SK-MEL-5 (cell line): ENCODE measurements around the gene S100G. TPM values are rescaled to one million over a fixed set of nuclear protein-coding genes. Genes with fewer than 3 reads are reported as not detected.

Source experiments
- DNase-seq: peaks from one replicate; pipeline ENCODE4 v3.0.0-alpha.2; 2016; ENCODE audit warnings: low read depth, low spot score
- in situ Hi-C: cut with HindIII; loops from 2 replicates; pipeline ENCODE4 v1.10.0; 2016; ENCODE audit warnings: low sequenced_read_pairs, high pct_unique_total_duplicates, low pct_unique_long_range_greater_than_20kb
- total RNA-seq: library from RNA; depleted of rRNA; stranded (reverse); fragments of >200 nt; shearing (Covaris generic); gene quantifications from 2 replicates; pipeline ENCODE4 v1.2.3, GENCODE V29; 2014

Gene S100G
- total RNA-seq, 1 experiment from 2014 or later, result not detected

DNA sequence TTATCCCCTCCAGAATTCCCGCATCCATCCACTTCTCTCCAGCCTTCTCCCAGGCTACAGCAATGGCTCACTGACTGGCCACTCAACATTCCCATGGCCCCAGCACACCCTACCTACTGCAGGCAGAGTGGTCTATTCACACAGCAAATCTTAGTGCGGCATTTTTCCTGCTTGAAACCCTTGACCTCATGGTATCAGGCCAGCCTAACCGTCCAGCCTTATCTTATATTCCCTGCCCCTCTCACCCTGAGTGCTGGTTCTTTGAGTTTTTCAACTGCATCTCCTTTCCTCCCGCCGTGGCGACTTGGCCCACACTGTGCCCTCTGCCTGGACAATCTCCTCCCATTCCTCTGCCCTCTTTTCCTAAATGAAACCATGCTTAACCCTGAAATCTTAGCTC is 10.0 kb upstream of the S100G start:
- in situ Hi-C loops, result no loop called here
- no peak for DNase-seq

- no peak for DNase-seq
- in situ Hi-C loops, result no loop called here
These were observed 9.1 kb upstream of the S100G start for GRCh38 chrX:16640823-16641222.

GRCh38 chrX:16643176-16643575 is 6.8 kb upstream of the S100G start:
- in situ Hi-C loops, result no loop called here
- DNase-seq, result no peak

DNA sequence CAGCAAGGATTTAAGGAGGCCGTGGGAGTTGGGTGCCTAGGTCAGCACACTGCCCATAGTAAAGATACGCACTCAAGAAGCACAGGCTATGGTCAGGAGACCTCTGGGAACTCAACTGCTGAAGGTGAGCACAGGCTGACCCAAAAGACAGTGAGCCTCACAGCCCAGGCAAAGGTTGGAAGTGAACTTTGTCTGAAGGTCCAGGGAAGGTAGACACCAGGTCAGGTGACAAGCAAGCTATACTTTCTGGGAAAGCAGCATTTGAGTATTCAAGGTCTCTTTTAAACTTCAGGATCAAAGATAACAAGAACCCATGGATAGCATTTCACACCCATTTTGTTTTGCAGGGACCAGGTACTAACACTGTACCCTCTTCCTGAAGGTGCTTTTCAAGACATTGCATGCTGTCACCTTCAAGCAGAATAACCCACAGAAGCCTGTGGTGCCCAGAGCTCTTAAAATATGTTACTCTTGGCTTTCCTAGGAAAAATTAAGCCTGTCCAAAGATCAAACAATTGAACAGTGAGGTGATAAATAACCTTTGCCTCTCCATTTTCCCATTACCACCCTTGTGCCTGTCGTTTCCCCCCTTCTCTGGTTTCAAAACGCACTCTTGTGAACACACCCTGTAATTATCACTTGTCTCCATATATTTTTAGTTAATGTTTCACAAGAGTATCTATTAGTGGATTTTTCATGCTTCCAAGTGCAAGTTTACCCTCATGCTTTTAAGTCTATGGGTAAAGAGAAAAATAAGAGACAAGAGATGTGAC is 3.4 kb upstream of the S100G start:
- no peak for DNase-seq
- in situ Hi-C loops, result no loop called here

DNA sequence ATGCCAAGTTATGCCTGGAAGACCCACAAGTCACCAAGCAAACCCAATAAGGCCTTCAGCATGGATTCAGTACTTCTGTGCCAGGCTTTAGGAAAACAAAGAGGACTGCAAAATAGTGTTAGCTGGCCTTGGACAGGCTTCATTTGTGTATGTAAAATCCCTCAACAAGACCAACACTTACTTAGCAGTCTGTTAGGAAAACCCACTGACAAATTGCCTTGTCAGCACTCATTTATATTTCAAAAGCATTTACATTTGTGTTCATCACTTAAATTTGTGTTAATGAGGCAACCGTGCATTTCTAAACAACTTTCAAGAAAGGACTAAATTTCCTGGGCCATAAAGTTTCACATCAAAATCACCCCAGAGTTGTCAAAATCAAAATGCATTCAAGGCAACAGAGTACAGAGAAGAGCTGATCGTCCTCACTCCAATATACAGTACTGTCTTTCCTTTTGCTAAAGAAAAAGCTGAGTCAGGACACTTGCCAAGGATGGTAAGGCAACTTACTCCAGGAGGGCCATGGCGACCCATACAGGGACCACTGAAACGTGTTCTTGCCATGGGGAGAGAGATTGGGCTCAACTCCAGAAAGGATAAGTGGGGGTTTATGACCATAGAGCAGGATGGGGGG is 1.6 kb downstream of the S100G start:
- in situ Hi-C loops, result no loop called here

DNA sequence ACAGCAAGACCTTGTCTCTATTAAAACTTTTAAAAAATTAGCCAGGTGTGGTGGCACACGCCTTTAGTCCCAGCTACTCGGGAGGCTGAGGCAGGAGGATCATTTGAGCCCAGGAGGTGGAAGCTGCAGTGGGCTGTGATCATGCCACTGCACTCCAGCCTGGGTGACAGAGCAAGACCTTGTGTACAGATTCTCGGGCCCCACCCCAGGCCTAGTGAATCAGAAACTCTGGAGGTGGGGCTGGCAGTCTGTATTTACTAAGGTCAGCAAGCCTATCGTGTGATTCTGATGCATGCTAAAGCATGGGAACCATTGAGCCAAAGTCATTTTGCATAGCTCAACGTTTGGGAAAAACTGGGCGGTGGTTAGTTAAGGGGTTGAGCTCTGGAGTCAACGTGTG is 3.5 kb downstream of the S100G start:
- in situ Hi-C loops, result no loop called here
- DNase-seq, result no peak

More for the DNA sequence above, 1.6 kb downstream of the S100G start:
- no peak for DNase-seq

DNA sequence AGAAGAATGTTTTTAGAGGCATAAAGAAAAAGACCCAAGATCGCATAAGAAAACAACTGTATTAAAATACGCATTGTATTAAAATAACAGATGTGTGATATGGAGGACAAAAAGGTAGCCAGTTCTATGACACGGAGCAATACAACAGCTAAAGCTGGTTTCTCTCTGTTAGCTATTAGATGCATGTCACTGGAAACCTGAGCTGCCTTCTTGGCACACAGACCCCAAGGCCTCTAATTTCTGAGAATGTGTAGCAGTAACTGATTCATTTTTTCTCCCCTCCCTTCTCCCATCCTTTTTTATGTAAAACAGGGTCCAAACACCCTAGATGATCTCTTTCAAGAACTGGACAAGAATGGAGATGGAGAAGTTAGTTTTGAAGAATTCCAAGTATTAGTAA is 4.1 kb downstream of the S100G start:
- in situ Hi-C loops, result no loop called here
- no peak for DNase-seq

GRCh38 chrX:16658284-16658683 is 8.3 kb downstream of the S100G start:
- in situ Hi-C loops, result no loop called here
- DNase-seq, result no peak

DNA sequence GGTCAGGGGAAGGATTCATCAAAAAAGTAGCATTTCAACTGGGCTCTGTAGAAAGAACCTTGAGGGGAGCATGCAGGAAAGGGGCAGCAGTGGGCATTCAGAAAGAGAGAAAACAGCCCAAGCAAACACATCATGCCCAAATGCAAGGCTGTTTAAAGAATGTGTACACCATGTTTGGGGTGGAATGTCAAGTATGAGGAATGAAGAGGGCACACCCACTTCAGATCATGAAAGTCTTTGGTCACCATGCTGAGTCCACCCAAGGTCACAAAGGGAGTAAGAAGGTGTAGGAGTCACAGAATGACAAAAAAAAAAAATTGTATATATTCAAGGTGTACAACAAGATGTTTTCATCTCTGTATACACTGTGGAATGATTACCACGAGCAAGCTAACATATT is 9.4 kb downstream of the S100G start:
- in situ Hi-C loops, result no loop called here

GRCh38 chrX:16661495-16661894 is 11.5 kb downstream of the S100G start:
- in situ Hi-C loops, result no loop called here
- DNase-seq, result no peak

More for the DNA sequence above, 9.4 kb downstream of the S100G start:
- DNase-seq, result no peak

DNA sequence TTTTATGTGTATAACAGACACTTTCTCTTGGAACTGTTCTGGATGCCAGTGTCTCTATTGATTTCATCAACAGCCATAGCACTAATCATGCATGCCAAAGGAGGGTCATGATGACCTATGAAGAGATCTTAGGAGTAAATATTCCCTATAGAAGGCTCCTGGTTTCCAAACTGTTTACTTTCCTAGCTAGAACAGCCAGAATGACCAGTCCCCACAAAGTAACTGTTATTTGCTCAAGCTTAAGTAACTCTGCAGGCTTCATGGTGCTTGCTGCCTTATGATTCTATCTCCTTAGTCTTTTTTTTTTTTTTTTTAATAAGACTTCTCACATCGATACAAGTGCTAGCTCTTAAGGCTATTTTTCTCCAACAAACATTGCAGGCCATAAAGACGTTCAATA is 12.4 kb downstream of the S100G start:
- DNase-seq, result no peak
- in situ Hi-C loops, result no loop called here

DNA sequence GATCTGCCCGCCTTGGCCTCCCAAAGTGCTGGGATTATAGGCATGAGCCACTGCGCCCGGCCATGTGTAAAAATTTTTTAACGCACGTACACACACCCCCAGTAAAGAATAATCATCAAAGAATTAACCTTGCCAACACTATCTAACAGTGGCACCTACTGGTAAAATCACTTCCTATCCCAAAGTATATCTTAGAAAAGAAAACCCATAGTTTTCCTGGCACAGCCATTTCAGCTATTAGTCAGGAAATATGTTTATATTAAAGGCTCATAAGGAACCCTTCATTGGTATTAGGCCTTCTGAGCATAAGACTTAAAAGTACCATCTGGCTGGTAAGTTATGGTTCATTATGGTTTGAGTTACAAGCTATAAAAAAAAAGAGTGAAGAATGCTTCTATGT is 14.1 kb downstream of the S100G start:
- no peak for DNase-seq
- in situ Hi-C loops, result no loop called here

DNA sequence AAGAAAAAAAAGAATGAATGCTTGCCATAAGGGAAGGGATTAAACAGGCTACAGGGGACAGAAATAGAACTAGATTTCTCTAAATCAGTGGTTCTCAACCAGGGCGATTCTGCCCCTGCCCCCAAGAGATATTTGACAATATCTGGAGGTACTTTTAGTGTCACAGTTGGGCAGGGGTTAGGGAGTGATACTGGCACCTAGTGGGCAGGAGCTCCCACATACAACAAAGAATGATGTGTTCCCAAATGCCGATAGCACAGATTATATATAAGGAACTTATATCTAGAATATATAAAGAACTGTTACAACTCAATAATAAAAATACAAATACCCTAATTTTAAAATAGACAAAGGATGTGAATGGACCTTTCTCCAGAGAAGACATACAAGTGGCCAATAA is 14.7 kb downstream of the S100G start:
- no peak for DNase-seq
- in situ Hi-C loops, result no loop called here

GRCh38 chrX:16665089-16665488 is 15.1 kb downstream of the S100G start:
- no peak for DNase-seq
- in situ Hi-C loops, result no loop called here

DNA sequence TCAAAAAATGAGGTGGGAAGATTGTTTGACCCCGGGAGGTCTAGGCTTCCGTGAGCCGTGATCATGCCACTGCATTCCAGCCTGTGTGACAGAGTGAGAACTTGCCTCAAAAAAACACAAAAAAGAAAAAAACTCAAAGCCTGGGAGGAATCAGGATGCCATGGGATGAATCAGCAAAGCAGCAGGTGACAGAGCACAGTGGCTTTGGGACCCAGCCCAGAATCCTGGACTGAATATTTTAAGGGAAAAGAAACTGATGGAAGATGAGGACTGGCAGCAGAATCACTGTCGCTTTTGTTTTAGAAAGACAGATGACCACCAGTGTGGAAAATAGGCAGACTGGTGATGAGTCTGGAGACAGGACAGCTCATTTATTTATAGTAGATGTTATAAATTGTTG is 16.6 kb downstream of the S100G start:
- no peak for DNase-seq
- in situ Hi-C loops, result no loop called here

DNA sequence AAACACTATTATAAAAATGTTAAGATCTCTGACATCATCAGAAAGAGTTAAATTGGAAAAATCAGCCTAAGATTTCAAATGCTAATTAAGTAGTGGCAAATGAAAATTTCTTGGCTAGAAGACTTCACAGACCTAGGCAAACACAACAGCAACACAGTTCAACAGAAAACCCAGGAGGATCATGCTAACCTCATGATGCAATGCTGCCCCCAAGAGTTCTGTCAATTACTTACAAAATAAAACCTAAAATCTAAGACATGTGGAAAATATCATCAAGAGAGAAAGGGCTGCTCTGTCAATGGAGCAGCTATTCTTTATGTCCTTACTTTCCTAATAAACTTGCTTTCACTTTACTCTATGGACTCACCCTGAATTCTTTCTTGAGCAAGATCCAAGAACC is 21.0 kb downstream of the S100G start:
- in situ Hi-C loops, result no loop called here
- peak; percentile 60 for DNase-seq

DNA sequence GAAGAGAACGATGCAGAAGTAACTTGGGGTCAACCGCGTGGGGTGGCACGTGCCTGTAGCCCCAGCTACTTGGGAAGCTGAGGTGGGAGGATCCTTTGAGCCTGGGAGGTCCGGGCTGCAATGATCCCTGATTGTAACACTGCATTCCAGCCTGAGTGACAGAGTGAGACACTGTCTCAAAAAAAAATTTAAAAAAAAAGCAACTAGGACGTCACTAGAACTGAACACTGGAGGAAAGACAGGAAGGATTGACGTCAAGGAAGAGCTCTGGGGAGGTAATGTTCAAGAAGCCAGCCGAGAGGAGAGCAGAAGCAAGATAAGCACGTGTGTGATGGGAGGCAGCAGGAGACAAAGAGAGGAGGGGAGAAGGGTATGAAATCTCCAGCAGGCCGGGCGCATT is 28.7 kb downstream of the S100G start:
- peak; percentile 42 for DNase-seq
- in situ Hi-C loops, result no loop called here

GRCh38 chrX:16683007-16683664 is 33.2 kb downstream of the S100G start:
- in situ Hi-C loops, result no loop called here
- DNase-seq, result no peak

DNA sequence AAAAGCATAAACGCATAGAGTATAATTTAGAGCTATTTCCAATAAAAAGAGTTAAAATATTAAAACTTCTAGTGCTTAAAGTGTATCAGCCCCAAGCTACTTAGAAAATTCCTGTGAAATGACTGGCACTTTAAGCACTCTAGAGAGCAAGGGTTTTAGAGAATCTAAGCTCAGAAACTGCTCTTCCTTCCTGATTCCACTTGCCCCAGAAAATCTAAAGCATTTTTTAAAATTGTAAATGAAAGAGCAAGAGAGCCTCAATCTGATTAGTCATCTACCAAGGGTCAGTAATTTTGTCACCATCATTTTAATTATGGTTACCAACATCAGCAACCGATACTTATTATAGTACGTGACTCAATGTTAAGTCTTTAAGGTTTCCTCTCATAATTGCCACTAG is 37.6 kb downstream of the S100G start:
- no peak for DNase-seq
- in situ Hi-C loops, result no loop called here
